Activated T-cell treated with anti-CD3 and anti-CD28 coated beads, Interleukin-2, amount 50 U/mL, for 1 hour (primary cell): ENCODE results near the gene PLAU.
"Not testable (repeated sequence)": the region's sequence is repeated elsewhere in the genome, so short reads cannot be mapped to it uniquely, and the experiment has no call there.

Source experiments
- DNase-seq: peaks from one replicate; pipeline ENCODE4 v3.0.0-alpha.2; 2020

PLAU gene

GRCh38 chr10:73876971-73877370, 34.0 kb upstream of the PLAU start:
- DNase-seq: no peak

- DNase-seq: no peak
Observed at GRCh38 chr10:73877533-73878160, 33.3 kb upstream of the PLAU start.

GRCh38 chr10:73878365-73878764, 32.6 kb upstream of the PLAU start:
- no peak for DNase-seq

DNA sequence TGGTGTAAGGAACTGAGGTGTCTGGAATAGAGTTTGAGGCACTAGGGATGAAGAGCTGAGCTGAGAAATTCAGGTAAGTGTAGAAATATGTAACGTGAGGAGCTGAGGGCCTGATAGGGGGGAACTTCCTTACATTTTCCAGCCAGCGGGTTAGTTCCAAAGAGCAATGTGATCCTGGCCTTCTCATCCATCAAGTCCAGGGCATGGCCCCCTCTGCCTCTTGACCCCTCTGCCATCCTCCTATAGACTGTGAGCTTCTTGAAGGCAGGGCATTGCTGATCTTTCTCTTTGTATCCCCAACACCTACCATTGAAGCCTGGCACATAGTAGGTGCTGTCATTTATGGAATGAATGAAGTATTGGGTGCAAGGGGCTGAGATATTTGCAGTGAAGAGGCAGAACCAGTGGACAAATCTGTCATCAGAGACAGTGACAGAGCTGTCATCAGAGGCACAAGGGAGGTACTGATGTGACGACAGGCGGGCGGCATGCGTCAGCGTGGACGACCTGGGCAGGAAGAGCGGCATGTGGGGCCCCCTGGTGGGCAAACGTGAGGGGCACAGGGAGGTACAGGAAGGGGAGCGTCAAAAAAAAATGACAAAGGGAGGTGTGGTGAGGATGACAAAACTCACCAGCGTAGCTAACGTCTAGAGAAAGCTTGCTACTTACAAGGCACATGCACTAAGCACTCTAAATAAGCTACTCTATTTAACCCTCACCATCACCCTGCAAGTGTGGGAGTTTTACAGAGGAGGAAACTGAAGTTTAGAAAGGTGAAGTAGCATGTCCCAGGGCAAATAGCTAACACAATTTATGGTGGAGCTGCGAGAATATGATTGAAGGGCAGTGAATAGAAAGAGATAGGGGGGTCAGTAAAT, 31.4 kb upstream of the PLAU start:
- DNase-seq: peak; percentile 91

DNA sequence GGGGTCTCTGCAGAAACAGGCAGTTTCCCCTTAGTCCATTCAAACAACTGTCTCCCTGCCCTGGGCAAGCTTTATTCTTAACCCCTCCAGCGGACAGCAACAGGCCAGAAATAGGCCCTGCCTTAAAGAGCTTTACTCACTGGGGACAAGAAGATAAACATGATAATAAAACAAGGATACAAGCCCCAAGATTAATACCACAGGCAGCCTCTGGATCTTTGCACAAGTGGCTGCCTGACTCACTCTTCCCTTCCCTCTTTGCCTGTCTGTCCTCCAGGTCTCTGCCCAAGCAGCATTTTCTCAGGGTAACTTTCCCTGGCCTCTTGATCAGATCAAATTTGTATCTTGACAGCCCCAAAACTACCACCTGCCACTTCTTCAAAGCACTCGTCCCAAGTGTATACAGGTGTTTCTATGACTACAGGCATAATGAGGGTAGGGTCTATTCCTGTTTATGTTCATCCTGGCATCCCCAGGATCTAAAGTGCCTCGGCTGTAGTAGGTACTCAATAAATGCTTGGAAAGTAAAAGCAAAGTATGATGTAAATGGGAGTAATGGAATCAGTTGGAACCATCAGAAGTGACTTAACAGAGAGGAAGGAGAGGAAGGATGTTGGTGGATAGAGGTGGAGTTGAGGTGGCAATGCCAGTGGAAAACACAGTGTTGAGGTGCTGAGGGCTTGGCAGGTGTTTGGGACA, 29.6 kb upstream of the PLAU start:
- DNase-seq: no peak

- no peak for DNase-seq
Observed at GRCh38 chr10:73884017-73884416, 26.9 kb upstream of the PLAU start.

- DNase-seq: peak; percentile 67
Observed at GRCh38 chr10:73886085-73886529, 24.8 kb upstream of the PLAU start.

DNA sequence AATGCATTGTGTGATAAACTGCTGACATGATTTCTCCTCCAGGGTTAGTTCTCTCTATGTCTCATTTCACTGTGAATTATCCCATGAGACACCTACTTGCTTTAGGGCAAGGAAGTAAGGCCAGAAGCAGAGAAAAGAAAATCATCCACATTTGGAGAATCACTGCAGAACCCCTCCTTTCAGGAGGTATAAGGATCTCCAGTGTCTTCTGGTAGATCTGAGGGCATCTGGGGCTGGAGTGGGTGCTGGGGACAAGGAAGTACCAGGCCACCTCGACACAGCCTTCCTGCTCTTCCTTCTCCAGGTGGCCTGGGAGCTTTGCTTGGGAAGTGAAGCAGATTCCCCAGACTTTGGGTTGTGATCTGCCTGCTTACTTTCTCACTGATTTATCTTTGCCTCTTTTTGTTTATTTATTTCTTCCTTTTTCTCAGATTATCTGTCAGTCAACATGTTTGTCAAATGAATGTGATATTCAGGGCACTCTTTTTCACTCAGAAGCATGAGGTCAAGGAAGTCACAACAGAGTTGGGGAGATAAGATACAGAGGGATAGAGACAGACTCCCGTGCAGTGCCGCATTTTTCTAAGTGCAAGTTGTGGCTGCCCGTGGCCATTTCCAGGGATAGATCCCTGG, 24.2 kb upstream of the PLAU start:
- DNase-seq: no peak

GRCh38 chr10:73887294-73888039, 23.5 kb upstream of the PLAU start:
- no peak for DNase-seq

- no peak for DNase-seq
Observed at GRCh38 chr10:73888514-73888913, 22.4 kb upstream of the PLAU start.

- no peak for DNase-seq
Observed at GRCh38 chr10:73889014-73889413, 21.9 kb upstream of the PLAU start.

DNA sequence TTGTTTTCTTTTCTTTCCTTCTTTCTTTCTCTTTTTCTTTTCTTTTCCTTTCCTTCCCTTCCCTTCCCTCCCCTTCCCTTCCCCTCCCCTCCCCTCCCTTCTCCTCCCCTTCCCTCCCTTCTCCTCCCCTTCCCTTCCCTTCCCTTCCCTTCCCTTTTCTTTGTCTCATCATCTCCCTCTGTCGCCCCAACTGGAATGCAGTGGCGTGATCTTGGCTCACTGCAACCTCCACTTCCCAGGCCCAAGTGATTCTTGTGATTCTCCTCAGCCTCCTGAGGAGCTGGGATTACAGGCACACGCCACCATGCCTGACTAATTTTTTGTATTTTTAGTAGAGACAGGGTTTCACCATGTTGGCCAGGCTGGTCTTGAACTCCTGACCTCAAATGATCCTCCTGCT, 21.5 kb upstream of the PLAU start:
- DNase-seq: not testable (repeated sequence)

DNA sequence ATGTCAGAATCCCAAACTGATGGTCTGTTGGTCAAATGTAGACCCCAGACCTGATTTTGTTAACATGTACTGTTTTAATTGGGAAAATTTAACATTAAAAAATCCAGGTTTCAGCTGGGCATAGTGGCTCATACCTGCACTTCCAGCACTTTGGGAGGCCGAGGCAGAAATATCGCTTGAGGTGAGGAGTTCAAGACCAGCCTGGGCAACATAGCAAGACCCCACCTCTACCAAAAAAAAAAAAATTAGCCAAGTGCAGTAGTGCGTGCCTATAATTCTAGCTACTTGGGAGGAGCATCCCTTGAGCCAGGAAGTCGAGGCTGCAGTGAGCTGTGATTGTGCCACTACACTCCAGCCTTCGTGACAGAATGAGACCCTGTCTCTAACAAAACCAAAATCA, 20.7 kb upstream of the PLAU start:
- no peak for DNase-seq

- not testable (repeated sequence) for DNase-seq
Observed at GRCh38 chr10:73890830-73891229, 20.1 kb upstream of the PLAU start.

DNA sequence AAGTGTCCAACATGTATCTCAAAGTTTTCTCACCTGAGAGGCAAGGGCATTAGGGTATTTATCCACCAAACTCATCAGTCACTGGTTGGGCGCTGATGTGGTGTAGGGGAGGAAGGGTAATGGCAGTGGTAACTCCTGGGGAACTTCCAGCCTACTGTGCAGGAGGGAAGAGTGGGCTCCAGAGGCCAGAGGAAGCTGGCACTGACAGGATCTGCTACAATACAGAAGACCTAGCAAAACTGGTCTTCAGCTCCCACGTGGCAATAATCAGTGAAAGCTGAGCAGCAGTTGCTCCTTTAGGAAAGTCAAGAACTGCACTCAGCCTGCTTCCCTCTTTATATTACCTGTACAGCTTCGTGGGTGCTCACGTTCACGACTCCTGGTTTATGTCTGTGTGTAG, 19.4 kb upstream of the PLAU start:
- DNase-seq: no peak

GRCh38 chr10:73892310-73893030, 18.5 kb upstream of the PLAU start:
- DNase-seq: no peak

DNA sequence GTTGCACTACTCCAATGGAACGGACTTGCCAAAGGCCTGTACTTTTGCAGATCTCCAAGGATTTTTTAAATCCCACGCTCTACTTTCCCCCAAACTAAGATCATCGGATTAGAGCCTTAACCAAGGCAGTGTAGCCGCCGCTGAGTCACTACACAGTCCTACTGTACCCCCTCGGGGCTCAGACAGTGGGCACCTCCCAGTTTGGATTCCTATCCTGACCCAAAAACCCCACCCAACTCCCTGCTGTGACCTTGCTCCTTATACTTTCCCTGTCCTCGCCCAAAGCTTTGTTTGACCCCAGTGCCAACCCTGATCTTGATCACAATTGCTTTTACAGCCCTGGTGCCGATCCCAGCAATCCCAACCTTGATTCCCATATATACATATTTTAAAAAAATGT, 17.5 kb upstream of the PLAU start:
- no peak for DNase-seq

DNA sequence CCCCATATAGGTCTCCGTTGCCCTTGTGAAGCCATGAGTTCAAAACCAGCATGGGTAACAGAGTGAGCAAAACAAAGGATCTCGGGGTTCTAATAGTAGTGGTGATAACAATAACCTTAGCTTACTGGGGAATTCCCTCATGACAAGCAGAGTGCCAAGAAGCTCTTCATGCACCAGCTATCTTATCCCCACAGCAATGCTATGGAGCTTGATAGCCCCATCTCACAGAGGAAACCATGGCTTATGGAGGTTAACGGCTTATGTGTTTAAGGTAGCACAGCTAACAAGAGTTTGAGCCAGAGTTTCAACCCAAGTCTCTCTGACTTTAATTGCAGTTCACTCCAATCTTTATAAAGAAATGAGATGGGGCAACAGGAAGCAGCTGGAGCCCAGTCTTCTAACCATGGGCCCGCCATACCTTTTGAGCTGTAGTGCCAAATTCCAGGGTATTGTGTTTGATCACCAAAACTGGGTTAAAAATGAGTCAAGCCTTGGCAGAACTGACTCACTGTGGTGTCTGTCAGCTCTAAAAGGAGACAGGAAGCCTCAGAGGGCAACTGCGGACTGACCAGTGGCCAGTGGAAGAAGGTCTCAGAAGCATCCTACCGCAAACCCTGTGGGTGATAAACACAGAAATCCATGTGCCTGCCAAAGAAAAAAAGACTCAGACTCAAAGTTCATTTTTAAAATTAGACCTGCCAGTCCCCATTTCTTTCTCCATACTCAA, 16.5 kb upstream of the PLAU start:
- no peak for DNase-seq

GRCh38 chr10:73895381-73895780, 15.6 kb upstream of the PLAU start:
- not testable (repeated sequence) for DNase-seq

GRCh38 chr10:73897693-73898092, 13.2 kb upstream of the PLAU start:
- no peak for DNase-seq
